MM.1S (cell line): ENCODE results near the gene HOXB1.

ENCODE experiments used
- CTCF ChIP-seq: fragments of 300-600 bp; sonication (generic); IDR thresholded peaks from 2 replicates; pipeline ENCODE4 v1.5.1; 2016; ENCODE audit warnings: antibody characterized with exemption, low read length, mixed read lengths
- EZH2 ChIP-seq: fragments of 300-600 bp; sonication (generic); optimal IDR thresholded peaks from 2 replicates; pipeline ENCODE3; 2017; ENCODE audit warnings: low read depth, mild to moderate bottlenecking, antibody characterized with exemption, low read length, mixed read lengths

- TF ChIP-seq CTCF, result no peak
- TF ChIP-seq EZH2, result no peak
These were observed 40.3 kb downstream of the HOXB1 start for GRCh38 chr17:48490451-48490892.
